ENCODE data around the gene NDUFS2. TPM values are rescaled to one million over a fixed set of nuclear protein-coding genes. Genes with fewer than 3 reads are reported as not detected.
A peak's percentile ranks its signal among the peaks of the same experiment; 100 is the strongest.

The NDUFS2 gene
- total and polyA plus RNA-seq, 9 of the 15 experiments (the other 6 are each of a cell fraction or from before 2014, with no cell fraction given): 70.0 to 176 (median 141) TPM

- Histone ChIP-seq H3K4me2 (ENCODE audit: insufficient read depth, low read length) (peak within 1 kb of the TSS; percentile 97), H3K9me1 (ENCODE audit: control insufficient read depth, insufficient read depth, low read length) (no peaks in the 10 kb centered on the region), H4K20me1 (replicated peaks; ENCODE audit: control insufficient read depth, insufficient read depth, low read length) (no peaks in the 10 kb centered on the region), H3K36me3 (ENCODE audit: control insufficient read depth, insufficient read depth, low read length) (peaks cover 8% of the 10 kb centered on the region; the same call in 2 of the 3 replicates), H3K27ac (ENCODE audit: extremely low read depth, low read depth, low read length) (peak within 1 kb of the TSS; percentile 99), H3K9ac (ENCODE audit: insufficient read depth in 1 of 2, low read depth in 2 of 2, low read length in 2 of 2) (peak within 1 kb of the TSS; percentile 83 to 85), H3K4me3 (no peak within 1 kb of the TSS), H3K79me2 (ENCODE audit: control insufficient read depth, insufficient read depth, low read length) (peaks cover 20% of the 10 kb centered on the region), H2AFZ (ENCODE audit: low read depth, low read length) (peak within 1 kb of the TSS; percentile 97), H3K27me3 (ENCODE audit: control insufficient read depth in 2 of 2, insufficient read depth in 2 of 2, low read length in 2 of 2) (no peaks in the 10 kb centered on the region), H3K4me1 (replicated peaks in 1 of 2; ENCODE audit: control insufficient read depth in 2 of 2, insufficient read depth in 2 of 2, low read length in 2 of 2) (peaks cover 59 to 63% of the 10 kb centered on the region in 2 experiments), H3K9me3 (replicated peaks; ENCODE audit: control insufficient read depth, insufficient read depth, low read depth, low read length) (no peaks in the 10 kb centered on the region)
- ChIA-PET CTCF (ENCODE audit: low intra/inter-chr PET ratio) (no interaction called here), POLR2A (interaction anchor here (0.8 to 1.2 kb wide), 4 partner anchors 13 to 190 kb away, joined by 3 to 5 read pairs (median 4); partner anchors contain the start of gene DEDD)
- in situ Hi-C loops (cut with MboI): no loop called here
- peak; percentile 40 for FAIRE-seq
- 43% methylated on average over 9 of the region's 11 CpGs for WGBS (ENCODE audit: insufficient coverage, low coverage, missing lambda C conversion rate)
- intact Hi-C loops (cut with micrococcal nuclease): no loop called here
- peak in 3 of 4 experiments; percentile 43 to 54 (median 45) for DNase-seq (ENCODE audit: extremely low read depth in 1 of 4, low spot score in 3 of 4)
- no TSS peak for BruUV-seq (replicated peaks)
- ATAC-seq: no peak; the same call in 2 of the 3 replicates
- 0 out of 2 replicates have a peak, but pooled peaks have one; percentile 31 for TF ChIP-seq OTX1 (CRISPR knock-in tag; IDR thresholded peaks at IDR 0.05)
- TF ChIP-seq ZFP30 (CRISPR knock-in tag; IDR thresholded peaks at IDR 0.05; ENCODE audit: borderline replicate concordance): no peak
- peak; percentile 16 for TF ChIP-seq PRDM10 (IDR thresholded peaks at IDR 0.05; ENCODE audit: partially characterized antibody)
- no peak for TF ChIP-seq ESRRA (IDR thresholded peaks at IDR 0.05; ENCODE audit: borderline replicate concordance, low read depth)
- TF ChIP-seq ETV5 (CRISPR knock-in tag; IDR thresholded peaks at IDR 0.05; ENCODE audit: low read depth): 0 out of 2 replicates have a peak, but pooled peaks have one; percentile 18
- peak; percentile 67 for TF ChIP-seq POLR2A (conservative IDR thresholded peaks at IDR 0.05)
- TF ChIP-seq ATF7 (IDR thresholded peaks at IDR 0.05): peak; percentile 9; the same call in 1 of the 2 replicates
- no peak for TF ChIP-seq NFE2L1 (tag; IDR thresholded peaks at IDR 0.05; ENCODE audit: borderline replicate concordance, low read depth)
- no peak for TF ChIP-seq ZNF589 (CRISPR knock-in tag; IDR thresholded peaks at IDR 0.05; ENCODE audit: low read depth)
- peak; percentile 56 for TF ChIP-seq SUPT5H (IDR thresholded peaks at IDR 0.05)
- TF ChIP-seq PKNOX1 (IDR thresholded peaks at IDR 0.05): peak; percentile 94
Measured at GRCh38 chr1:161198897-161199431, 3.2 kb upstream of the NDUFS2 start, which contains the start of gene ADAMTS4. Gene ADAMTS4, minus strand, starts transcription at chr1:161199054. Its CDS starts 427 bp downstream, at chr1:161198627.
